HG03159 (cell line): Measurements from ENCODE around the gene TBX3.
"Not testable (repeated sequence)": the region's sequence is repeated elsewhere in the genome, so short reads cannot be mapped to it uniquely, and the experiment has no call there.

Source experiments
- ATAC-seq: cut with Tn5 transposase; IDR thresholded peaks from one replicate; pipeline ENCODE4 v1.9.1; 2021; ENCODE audit warnings: mild to moderate bottlenecking, moderate library complexity; ENCODE audit not compliant: unreplicated experiment

TBX3 gene

DNA sequence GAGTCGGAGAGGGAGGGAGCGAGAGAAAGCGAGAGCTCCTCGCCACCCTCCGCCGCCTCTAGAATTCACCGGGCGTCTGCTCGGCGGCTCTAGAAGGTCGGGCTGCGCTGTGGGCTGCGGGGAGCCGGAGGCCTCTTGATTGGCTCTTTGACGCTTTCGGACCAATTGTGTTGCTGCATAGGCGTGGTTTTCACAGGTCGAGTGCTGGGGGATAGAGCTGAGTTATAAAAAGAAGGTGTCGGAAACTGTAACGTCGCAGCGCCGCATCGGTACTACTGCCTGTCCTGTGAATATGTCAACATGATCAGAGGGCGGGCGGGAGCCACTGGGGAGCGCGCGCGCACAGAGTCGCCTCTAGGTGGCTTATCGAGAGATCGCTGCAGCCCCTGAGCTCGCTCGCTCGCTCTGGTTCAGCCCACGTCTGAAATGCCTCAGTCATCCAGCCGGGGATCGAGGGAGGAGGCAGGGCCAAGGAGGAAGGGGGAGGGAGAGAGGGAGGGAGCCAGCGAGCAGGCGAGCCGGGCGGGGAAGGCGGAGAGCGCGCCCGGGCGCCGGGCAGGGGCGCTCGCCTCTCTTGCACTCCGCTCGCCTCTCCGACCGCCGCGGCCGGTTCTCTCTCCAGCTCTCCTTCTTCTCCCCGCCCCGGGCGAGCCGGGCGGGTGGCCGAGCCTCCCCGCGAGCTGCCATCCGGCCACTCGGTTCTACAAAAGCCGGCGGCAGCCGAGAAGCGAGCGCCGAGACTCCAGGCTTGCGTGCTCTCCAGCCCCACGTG lies at the start of gene TBX3:
TSS of gene TBX3 (minus strand) at position 78 of the 772 bp plus-strand sequence. CDS start 975 bp downstream, outside the sequence.
- ATAC-seq, result no peak

DNA sequence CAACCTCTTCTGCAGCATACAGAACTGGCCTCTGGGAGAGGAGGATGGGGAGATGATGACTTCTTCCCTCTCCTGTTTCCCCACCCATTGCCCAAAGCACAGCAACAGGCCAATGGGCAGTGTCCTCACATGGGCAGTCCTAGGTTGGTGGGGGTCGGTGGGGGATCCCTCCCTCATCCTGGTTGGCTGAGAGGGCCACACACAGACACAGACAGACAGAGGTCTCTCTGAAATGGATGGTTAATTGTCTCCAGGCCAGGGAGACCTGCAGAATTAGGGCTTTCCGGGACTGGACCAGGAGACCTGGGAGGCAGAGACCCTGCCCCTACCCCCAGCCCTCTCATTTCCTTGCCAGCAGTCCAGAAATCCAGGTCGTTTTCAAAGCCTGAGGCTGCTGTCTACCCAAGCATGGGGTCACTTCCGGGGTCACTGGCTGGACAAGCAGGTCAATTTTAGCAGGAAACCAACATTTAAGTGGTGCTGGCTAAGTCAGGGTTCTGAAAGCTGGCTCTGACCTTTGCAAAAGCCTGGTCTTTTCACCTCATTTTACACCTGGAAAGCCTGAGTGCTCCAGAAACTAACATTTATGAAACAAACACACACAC lies 48.6 kb upstream of the TBX3 start:
- ATAC-seq, result no peak

DNA sequence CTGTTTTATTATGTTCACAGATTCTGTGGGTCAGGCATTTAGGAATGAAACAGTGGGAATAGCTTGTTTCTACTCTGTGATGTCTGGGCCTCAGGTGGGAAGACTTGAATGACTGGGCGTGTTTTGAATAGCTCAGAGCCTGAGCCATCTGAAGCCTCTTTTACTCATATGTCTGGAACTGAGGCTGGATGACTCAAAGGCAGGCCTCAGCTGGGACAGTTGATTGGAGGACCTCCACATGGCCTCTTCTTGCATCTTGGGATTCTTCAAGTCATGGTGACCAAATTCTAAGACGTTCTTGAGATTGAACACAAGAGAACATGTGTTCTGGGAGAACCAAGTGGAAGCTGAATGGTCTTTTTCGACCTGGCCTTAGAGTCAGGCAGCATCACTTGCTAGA lies 45.8 kb upstream of the TBX3 start:
- no peak for ATAC-seq

DNA sequence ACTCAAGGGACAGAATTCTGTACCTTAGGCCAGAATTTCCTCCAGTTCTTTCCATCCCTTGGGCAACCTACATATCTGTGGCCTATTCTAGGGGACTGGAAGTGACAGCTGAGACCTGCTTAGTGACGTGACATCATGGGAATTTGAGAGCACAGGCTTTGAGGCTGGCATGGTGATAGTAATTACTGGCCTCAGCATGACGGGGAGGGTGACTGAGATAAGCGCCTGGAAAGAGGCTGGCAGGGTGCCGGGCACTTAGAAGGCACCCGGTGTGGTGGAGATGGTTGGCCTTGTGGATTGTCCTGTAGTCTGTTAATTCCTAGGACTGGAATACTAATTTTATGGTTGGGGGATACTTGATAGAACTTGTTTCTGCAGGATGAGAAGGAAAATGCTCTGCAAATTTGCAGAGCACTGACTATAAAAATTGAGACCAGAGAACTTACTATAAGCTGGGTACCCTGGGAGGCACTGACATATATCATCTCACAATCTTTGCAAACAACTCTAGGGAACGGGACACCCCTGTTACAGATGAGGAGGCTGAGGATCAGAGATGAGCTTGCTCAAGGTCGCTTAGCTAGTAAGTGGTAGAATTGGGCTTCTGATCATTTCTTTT lies 42.2 kb upstream of the TBX3 start:
- ATAC-seq, result no peak

DNA sequence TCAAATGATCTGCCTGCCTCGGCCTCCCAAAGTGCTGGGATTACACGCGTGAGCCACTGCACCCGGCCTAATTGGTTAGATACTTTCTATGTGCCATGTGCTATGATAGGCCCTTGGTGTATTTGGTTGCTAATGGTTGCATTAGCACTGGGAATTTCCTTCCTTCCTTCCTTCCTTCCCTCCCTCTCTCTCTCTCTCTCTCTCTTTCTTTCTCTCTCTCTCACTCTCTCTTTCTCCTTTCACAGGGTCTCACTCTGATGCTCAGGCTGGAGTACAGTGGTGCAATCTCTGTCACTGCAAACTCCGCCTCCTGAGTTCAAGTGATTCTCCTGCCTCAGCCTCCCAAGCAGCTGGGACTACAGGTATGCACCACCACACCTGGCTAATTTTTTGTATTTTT lies 38.2 kb upstream of the TBX3 start:
- not testable (repeated sequence) for ATAC-seq

DNA sequence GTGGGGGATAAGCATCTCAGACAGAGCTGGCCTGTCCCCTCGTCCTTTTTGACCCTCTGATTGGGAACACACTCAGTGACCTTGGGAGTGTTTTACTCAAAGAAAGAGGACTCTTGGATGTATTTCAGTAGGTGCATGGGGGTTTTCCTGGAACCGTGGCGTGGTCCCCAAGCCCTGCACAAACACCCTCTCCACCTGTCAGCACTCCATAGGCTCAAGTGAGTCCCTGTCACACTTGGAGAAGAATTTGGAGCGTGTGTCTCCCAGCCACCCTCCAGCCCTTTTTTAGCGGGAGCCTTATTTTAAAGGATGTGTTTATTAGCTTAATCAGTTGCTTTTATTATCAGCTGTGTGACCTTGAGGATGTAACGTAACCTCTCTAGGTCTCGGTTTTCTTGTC lies 37.3 kb upstream of the TBX3 start:
- no peak for ATAC-seq

DNA sequence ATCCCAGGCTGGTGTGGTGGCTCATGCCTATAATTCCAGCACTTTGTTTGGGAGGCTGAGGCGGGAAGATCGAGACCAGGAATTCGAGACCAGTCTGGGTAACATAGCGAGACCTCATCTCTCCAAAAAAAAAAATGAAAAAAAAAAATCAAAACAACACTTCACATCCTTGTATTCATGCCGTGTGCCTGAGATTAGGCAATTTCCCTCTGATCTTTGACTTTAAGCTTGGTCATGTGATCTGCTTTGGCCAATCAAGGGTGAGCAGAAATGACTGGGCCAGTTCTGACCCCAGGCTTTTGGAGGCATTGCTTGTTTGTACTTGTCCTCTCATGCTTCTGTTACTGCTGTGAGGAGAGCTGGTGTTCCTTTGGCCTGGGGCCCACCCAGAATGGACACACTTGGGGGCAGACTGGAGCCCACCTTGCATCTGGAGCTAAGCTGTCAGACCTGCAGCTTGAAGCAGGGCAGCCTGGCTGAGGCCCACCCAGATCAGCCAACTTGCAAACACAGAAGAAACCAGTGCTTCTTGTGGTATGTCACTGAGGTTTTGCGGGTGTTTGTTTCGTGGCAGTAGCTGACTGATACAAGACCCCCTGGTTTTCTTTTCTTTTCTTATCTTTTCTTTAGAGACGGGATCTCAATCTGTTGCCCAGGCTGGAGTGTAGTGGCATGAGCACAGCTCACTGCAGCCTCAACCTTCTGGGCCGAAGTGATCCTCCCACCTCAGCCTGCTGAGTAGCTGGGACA lies 29.7 kb upstream of the TBX3 start:
- no peak for ATAC-seq

DNA sequence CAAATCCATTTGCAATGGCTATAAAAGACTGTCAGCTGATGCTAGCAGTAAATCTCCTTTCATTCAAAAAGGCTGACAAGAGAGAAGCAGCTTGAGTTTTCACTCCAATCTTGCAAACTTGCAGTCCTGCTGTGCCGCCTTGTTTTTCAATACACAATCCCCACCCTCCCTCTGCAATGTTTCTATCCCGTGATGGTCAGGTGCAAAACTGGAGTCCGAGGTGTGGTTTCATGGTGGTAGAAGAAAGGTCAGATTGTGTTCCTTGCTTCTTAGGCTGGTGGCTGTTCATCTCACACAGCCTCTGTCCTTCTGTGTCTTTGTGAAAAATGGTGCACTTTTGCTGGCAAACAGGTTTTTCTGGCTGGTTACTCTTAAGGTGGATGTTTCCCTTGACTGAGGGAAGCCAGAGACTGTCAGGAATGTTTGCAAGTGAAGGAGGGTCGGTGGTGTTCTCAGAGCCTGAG lies 27.7 kb upstream of the TBX3 start:
- ATAC-seq, result no peak

DNA sequence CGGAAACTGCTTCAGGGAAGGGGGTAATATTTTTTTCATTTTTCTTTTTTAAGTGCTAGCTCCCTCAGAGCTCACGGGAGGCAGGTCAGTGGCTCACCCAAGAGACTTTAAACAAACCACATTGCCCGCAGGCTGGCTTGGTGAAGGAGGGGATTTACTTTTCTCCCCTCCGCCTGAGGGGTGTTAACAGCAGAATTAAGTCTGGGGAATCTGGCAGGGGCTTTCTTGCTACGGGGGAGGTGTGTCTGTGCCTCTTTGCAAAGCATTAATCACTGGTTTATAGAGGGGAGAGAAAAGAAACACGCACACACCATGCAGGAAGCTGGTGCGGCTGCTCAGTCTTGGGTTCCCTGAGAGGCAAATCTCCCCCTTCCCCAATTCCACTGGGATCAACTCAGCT lies 26.2 kb upstream of the TBX3 start:
- no peak for ATAC-seq

DNA sequence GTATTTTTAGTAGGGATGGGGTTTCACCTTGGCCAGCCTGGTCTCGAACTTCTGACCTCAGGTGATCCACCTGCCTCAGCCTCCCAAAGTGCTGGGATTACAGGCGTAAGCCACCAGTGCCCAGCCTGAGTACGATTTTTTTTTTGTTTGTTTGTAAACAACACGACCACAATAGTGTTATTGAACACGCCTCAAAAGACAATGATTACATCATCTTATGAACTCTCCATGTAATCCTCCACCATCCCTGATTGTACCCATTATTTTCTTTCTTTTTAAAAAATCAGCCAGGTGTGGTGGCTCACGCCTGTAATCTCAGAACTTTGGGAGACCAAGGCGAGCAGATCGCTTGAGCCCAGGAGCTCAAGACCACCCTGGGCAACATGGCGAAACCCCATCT lies 25.1 kb upstream of the TBX3 start:
- no peak for ATAC-seq

DNA sequence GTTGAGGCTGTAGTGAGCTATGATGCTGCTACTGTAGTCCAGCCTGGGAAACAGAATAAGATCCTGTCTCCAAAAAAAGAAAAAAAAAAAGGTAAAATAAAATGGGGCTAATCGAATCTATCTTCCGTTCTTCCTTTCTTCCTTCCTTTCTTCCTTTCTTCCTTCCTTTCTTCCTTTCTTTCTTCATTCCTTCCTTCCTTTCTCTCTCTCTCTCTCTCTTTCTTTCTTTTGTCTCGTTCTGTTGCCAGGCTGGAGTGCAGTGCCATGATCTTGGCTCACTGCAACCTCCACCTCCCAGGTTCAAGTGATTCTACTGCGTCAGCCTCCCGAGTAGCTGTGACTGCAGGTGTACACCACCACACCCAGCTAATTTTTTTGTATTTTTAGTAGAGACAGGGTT lies 24.6 kb upstream of the TBX3 start:
- not testable (repeated sequence) for ATAC-seq

DNA sequence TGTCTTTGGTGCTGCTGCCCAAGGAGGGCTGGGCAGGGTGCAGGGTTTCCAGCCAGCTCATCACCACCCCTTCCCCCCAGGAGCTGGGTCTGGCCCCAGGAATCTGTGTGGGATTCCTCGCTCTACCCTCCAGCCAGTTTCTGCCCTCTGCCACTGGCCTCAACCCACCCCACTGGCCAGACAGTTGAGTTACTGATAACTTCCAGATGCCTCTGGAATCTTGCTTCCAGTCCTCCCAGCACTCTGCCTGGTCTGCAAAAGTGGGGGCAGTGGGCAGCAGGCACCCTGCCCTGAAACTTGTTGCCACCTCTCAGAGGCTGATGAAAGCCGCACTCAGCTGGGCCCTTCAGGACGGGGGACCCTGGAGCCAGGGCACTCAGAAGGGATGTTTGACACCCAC lies 20.1 kb upstream of the TBX3 start:
- ATAC-seq, result no peak

DNA sequence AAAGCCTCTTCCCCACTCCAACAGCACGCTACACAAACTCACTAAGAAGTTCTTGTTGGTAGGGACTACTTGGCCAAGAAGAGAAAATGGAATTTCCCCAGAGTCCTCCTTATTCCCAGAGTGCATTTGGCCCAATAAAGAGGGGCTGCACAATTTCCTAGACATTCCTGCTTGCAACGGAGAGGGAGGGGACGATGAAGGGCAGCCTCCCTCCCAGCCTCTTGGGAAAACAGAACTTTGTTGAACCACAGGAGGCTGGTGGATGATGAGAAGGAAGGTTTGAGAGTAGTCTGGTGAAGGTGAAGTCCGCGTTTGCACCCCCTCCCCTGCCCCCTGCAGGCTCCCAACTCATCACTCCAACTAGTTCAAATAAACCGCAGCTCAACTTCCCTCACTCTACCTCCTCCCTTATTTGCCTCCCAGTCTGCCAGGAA lies 19.1 kb upstream of the TBX3 start:
- ATAC-seq, result no peak

DNA sequence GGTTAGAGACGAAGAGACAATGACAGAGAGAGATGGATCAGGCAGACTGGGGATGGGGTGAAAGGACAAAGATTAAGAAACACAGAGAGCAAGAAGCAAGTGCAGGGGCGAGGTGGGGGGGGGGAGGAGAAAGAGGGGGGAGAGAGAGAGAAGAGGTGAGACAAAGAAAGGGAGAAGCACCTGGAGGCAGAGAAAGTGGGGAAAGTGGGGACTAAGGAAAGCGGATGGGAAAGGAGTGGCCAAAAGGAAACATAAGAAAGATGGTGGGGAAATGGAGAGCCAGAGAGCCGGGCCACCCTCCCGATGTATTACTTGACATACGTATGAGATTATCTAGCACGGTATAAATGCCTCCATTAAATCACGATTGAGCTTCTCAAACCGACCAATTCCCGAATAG lies 18.5 kb upstream of the TBX3 start:
- ATAC-seq, result no peak

DNA sequence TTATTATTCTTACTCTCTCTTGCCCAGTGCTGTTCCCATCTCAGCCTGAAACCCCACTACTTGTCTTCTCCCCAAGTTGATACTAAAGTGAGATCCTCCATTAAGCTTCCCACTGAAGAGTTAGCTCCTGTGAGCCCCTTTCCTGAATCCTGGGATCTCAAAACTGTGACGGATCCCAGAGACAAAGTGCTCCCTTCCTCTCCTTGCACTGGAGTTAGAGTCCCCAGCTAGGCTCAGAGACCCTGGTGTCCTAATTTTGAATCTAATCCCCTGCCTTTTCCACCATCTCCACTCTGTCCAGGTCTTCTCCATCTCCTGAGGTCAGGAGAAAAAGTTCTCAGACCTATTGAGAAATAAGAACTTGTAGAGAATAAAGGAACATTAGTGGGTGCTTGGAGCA lies 17.6 kb upstream of the TBX3 start:
- ATAC-seq, result no peak

DNA sequence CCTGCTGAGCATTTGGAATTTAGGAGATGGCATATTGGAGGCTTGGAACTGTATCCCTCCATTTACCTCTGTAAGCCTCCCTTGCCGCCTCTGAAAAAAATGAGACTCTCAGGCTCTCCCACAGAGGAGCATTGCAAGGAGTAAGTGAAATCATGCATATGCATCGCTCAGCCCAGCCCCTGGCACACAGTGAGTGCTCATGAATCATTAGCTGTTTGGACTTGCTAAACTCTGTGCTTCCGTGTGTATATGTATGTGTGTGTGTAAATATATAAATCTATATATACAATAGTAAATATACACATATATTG lies 17.1 kb upstream of the TBX3 start:
- no peak for ATAC-seq

DNA sequence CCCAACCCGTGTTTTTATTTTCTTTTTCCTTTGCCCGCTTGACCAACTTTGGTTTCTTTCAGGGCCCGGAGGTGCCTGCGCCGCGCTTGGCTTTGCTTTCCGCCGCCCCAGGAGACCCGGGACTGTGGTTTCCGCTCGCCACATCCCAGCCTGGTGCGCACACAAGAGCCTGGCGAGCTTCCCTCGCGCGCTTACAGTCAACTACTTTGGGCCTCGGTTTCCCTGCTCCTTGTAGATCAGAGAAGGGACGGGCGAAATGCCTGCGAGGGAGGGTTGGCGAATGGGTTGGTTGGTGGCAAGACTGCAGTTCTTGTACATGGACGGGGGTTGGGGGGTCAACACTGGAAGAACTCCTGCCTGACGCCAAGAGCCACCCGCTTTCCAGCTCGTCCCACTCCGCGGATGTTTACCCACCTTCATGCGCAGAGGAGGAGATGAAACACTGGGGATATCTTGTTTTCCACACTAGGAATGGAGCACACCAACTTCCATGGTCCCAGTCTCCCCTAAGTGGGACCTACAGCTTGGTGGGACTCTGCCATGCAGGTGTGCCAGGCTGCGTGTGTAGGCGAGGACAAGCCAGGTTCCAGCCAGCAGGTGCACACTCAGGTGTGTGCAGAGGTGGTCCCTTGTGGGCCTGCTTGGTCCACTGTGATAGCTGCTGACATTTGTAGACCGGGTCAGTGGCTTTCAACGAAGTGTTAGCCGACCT lies 16.6 kb upstream of the TBX3 start:
- ATAC-seq, result no peak

DNA sequence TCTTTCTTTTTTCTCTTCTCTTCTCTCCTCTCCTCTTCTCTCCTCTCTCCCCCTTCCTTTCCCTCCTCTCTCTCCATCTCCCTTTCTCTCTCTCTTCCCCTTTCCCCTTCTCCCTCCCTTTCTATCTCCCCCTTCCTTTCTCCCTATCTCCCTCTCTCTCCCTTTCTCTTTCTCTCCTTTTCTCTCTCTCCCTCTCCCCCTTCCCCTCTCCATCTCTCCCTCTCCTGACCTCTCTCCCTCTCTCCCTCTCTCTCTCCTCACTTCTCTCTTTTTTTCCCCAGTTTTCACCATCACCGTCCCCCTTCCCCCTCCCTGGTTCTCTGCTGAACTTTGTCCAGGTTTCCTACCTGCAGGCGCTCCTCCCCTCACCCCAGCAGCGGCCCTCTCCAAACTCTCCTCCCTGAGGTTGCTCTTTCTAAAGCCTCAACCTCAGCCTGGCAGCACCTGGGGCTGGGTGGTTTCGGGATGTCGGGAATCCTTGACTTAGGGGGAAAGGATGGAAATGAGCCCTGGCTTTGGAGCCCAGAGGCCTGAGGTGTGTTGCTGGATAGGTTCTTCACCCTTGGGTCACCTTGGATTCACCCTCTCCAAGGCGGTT lies 14.7 kb upstream of the TBX3 start:
- ATAC-seq, result no peak

DNA sequence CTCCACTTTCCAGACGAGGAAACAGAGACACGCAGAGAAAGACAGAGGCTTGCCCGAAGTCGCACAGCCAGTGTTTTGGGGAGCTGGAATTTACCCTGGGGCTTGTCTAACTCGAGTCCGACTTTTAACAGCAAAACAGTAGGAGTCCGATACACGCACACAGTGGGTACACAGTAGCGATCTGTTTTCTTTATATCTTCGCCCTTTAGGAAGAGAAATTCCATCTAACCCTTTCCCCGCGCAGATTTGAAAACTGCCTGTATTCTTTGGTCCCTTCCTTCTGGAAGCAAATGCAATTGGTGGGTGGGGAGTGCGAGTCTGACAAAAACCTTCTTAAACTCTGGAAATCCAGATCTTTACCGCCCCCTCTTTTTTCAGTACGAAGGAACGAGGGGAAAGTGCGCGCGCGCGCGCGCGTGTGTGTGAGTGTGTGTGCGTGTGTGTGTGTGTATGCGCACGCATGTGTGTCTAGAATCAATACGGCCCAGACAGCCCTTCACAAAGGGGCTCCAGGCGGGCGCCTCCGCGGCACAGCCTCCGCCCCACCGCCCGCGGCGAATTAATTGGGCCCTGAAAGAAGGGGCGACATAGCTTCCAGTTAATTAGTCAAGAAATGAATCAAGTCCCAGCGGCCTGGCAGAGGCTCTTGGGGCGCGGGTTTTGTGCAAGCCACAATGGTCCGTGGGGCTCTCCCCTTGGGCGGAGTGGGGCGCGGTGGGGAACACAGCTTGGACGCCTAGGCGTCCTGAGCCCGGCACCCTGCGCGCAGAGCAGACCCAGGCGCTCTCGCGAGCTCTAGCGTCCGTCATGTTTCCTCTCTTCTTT lies 14.0 kb upstream of the TBX3 start:
- no peak for ATAC-seq

DNA sequence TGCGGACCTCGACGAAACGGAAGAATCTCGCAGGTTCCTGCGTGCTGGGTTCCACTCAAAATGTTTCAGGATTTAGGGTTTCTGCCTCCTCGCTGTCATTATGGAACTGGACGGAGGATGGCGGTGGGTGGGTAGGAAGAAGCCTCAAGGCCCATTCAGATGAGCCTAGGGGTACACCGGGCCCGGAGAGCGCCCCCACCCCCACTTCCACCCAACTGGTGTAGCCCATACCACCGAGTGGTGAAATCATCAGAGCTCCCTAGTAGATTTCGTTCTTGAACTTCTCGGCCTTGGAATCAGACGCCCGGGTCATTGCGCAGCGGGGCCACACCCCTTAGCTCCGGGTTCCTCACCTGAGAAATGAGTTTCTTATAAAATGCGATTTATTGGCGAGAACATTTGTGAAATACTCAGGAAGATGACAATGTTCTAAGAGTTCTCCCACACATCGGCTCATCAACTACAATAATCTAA lies 13.3 kb upstream of the TBX3 start:
- no peak for ATAC-seq
